HG02973 (cell line): ENCODE results near the gene RAD9A.

ENCODE experiments used
- ATAC-seq: cut with Tn5 transposase; IDR thresholded peaks from one replicate; pipeline ENCODE4 v1.9.1; 2021; ENCODE audit warnings: moderate library complexity; ENCODE audit not compliant: unreplicated experiment

Gene RAD9A

GRCh38 chr11:67407688-67408163, 15.9 kb downstream of the RAD9A start:
- no peak for ATAC-seq

DNA sequence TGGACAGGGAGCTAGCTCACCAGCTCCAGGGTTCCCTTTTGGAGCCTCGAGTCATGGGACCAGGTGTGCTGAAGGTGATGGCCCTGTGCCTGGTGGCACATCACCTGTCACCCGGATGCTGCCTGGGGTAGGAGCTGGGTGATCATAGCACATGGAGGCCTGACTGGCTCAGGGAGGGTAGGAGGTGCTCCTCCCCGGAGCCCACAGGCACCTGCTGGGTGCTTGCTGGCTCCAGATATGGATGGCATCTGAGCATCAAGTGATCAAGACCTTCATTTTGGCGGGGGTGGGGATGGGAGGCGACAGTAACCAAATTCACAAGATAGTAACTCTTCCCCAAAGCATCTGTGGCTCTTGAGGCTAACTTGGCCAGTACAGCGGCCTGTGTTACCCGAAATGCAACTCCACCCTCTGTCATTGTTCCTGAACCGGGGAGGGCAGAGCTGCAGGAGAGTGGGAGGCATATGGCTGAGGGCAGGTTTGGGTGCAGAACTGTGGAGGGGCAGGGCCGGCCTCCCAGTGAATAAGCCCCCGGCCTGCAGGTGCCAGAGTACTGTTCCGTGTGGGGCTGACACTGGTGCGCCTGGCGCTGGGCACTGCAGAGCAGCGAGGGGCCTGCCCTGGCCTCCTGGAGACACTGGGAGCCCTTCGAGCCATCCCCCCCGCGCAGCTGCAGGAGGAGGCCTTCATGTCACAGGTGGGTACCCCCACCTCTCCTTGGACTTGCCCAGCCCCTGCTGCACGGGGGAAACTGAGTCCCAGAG, 16.8 kb downstream of the RAD9A start:
- no peak for ATAC-seq

DNA sequence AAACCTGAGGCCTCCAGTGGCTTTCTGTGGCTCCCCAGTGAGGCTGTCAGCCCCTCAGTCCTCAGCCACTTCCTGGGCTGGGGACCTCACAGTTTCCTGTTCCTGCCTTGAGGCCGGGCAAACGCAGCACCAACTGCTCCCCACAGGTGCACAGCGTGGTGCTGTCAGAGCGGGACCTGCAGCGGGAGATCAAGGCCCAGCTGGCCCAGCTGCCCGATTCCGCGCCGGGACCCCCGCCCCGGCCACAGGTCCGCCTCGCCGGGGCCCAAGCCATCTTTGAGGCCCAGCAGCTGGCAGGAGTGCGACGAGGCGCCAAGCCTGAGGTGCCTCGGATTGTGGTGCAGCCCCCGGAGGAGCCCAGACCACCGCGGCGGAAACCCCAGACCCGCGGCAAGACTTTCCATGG, 17.5 kb downstream of the RAD9A start:
- ATAC-seq, result no peak

GRCh38 chr11:67409781-67410368, 18.1 kb downstream of the RAD9A start:
- no peak for ATAC-seq

DNA sequence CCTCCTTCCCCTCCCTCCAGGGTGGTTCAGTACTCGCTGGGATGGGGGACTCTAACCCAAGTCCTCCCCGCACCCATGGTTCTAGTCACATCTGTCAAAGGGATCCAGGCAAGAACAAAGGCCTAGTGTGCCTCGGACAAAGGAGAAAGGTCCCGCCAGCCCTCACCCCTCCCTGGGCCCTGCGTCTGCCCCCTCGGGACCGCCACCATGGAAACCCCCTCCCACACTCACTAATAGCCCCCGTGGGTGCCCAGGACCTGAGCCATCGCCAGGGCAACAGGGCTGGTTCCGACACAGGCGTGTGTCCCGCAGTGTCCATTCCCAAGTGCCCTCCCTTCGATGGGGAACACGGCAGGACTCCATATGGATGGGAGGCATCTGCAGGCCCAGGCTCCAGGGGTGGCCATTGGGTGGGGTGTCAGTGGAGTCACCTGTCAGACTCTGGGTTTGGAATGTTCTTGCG, 18.6 kb downstream of the RAD9A start:
- ATAC-seq, result no peak

GRCh38 chr11:67410984-67411784, 19.4 kb downstream of the RAD9A start:
- no peak for ATAC-seq

GRCh38 chr11:67411785-67412152, 20.0 kb downstream of the RAD9A start:
- ATAC-seq, result no peak

DNA sequence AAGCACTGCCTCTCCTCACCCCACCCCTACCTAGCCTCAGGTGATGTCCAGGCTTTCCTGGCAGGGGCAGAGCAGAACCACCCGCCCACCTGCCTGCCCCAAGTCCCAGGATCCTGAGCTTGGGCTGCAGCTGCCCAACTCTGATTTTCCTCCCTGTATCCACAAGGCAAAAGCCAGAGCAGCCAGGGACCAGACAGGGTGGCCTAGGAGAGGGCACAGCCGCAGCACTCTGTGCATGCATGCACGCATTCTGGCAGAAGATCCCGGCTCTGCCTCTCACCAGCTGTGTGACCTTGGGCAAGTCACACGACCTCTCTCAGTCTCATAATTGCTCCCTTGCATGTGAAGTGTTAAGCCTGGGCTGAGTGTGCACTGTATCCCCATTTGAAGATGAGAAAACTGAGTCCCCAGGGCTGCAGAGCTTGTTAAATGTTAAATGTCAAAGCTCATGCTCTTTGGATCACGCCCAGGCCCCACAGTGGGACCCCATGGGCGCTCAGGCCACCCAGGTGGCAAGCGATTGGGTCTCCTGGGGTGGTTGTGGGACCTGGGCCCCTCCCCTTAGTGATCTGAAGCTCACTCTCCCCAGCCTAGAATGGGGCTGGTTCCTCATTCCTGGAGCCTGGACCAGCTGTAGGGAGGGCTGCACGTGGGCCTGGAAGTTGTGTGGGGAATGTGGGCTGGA, 20.9 kb downstream of the RAD9A start:
- ATAC-seq, result no peak

GRCh38 chr11:67413266-67413849, 21.6 kb downstream of the RAD9A start:
- ATAC-seq, result no peak

DNA sequence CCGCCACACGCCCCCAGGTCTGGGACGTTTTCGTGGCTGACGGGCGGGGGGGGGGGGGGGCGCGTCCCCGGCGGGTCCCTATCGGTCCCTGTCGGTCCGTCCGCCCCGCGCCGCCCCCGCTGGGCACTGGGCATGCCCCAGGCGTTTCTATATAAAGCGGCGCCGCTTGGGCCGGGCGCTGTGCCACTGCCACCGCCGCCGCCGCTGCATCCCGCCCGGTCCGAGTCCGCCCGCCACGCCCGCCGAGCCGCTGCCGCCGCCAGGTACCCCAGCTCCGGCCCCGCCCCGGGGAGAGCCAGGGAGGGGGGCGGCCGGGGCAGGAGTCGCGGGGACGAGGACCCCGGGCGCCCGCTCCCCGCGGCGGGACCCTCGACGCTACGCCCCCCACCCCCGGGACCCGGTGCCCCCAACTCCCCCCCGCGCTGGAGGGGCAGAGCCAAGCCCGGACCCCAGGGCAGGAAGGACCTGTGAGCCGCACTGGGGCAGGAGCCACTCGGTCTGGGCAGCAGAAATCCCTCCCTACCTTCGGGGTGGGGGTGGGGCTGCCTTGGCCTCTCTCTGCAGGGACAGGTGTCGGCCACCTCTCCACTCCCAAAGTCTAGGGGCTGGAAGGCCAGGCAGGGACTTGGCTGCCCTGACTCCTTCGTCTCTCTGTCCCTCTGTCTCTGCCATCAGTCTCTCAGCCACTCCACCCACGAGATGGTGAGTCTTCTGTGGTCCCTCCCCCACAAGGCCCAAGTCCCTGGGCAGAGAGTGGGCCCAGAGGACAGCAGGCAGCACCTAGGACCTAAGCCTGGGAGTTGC, 23.9 kb downstream of the RAD9A start, which contains the start of gene CARNS1:
Gene CARNS1 (plus strand): TSS at position 178 of the 804 bp plus-strand sequence. CDS start 522 bp downstream, at position 700.
- no peak for ATAC-seq

GRCh38 chr11:67416416-67417335, 24.9 kb downstream of the RAD9A start:
- ATAC-seq, result no peak

DNA sequence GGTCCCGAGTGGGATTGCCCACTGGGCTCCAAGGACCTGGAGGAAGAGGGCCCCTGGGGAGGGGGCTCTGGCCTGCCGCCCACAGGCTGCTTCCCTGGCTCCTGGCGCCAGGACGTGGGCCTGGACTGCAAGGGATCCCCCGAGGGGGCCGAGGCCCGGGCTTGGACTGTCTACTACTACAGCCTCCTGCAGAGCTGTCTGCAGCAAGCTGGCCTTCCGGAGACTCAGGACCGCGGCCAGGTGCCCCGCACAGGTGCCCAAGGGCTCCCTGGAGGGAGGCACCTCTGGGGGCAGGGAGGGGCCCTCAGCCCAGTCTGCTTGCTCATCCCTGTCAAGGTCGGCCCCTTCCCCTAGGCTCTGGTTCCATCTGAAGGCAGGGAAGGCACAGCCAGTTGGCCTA, 25.6 kb downstream of the RAD9A start:
- ATAC-seq, result no peak

GRCh38 chr11:67418476-67419281, 26.9 kb downstream of the RAD9A start:
- ATAC-seq, result no peak

GRCh38 chr11:67419325-67420049, 27.7 kb downstream of the RAD9A start:
- ATAC-seq, result no peak

DNA sequence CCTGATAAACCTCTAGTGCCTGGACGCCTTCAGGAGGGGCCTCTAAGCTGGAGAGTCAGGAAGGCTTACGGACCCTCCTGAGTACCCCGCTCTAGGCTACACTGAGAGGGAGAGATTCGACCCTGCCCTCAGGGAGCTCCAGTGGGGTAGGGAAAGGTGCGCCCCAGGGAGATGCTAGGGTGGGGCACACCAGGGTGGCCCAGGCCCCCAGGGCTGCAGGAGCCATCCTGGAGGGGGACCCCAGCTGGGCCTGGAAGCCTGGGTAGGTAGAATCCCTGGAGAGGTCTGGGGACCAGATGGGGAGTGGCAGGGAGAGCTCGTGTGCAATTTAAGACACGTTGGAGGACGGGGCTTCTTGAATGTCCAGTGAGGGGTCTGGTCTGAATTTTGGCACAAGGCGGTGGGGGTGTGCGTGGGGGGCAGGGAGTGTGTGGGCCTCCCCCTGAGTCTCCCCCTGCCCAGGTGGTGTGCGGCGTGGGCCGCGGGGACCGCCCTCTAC, 28.4 kb downstream of the RAD9A start:
- ATAC-seq, result no peak

DNA sequence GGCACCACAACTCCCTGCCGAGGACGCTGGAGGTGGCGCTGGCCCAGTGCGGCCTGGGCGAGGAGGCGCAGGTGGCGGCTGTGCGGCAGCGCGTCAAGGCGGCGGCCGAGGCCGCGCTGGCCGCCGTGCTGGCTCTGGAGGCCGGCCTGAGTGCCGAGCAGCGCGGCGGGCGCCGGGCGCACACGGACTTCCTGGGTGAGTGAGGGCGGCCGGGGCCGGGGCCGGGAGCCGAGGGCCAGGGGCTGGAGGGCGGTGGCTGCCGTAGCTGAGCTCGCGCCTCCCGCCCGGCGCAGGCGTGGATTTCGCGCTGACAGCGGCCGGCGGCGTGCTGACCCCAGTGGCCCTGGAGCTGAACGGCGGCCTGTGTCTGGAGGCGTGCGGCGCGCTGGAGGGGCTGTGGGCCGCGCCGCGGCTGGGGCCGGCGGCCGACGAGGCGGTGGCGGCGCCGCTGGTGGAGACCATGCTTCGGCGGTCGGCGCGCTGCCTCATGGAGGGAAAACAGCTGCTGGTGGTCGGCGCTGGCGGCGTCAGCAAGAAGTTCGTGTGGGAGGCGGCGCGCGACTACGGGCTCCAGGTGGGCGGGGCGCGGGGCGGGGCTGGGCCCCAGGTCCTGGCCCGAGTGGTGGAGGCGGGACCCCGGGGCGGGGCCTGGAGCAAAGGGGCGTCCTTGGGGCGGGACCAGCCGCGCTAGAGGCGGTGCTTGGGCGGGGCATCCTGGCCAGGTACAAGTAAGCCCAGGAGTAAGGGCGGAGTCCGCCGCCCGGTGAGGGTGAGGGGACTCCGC, 29.1 kb downstream of the RAD9A start:
- peak; percentile 64 for ATAC-seq
